ENCODE data around the gene COA7. TPM values are rescaled to one million over a fixed set of nuclear protein-coding genes. Genes with fewer than 3 reads are reported as not detected.

Gene COA7

DNA sequence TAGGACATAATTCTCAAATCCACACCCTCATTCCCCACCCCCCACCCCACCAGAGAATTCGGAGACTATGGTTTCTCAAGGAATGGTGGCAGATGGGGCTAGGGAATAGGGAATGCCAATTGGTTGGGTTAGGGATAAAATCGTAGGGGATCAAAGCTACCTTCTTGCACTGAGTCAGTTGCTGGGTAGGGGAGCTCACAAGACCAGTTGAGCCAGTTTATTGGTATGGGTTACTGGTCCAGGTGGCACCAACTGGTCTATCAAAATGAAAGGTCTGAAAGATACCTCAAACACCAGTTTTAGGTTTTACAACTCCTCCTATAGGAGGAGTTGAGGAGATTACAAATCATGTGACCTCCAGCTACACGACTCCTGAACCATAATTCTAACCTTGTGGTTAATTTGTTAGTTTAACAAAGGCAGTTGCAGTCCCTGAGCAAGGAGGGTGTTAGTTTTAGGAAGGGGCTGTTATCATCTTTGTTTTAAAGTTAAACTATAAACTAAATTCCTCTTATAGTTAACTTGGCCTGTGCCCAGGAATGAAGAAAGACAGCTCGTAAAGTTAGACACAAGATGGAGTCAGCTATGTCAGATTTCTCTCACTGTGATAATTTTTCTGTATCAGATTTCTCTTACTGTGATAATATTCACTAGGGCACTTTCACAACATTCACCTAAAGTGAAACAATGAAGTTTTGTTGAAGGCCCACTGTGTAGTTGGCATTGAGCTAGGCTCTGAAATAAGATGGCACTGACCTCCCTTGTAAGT lies 62.6 kb downstream of the COA7 start:
- no peak for DNase-seq
- H3K79me1 ChIP-seq (replicated peaks; ENCODE audit: low read length, poor library complexity, severe bottlenecking) = no peaks in the 10 kb centered on the region
- H3K9ac ChIP-seq (ENCODE audit: low read length) = no peak overlapping the region
- H2BK12ac ChIP-seq (ENCODE audit: low read length in 2 of 2) = no peak overlapping the region
- no peak overlapping the region for H2BK15ac ChIP-seq (ENCODE audit: low read depth, poor library complexity, severe bottlenecking)
- no peak overlapping the region for H2AFZ ChIP-seq (ENCODE audit: low read depth, low read length)
- H3K4me1 ChIP-seq (ENCODE audit: control insufficient read depth, insufficient read depth, low read depth, low read length) = peaks cover 16% of the 10 kb centered on the region
- no peak overlapping the region for H3K4ac ChIP-seq (ENCODE audit: low read depth in 1 of 2, low read length in 2 of 2)
- H4K91ac ChIP-seq (ENCODE audit: low read length) = no peak overlapping the region
- no peak overlapping the region for H4K8ac ChIP-seq (ENCODE audit: low read length)
- H3K9me3 ChIP-seq (ENCODE audit: control insufficient read depth, low read length) = no peaks in the 10 kb centered on the region
- 90% methylated on average over 1 of the region's 4 CpGs for WGBS
- H3K18ac ChIP-seq (ENCODE audit: low read depth in 1 of 2, low read length in 2 of 2) = no peak overlapping the region
- H3K27ac ChIP-seq (ENCODE audit: low read length, poor library complexity, severe bottlenecking) = no peak overlapping the region
- no peak overlapping the region for H2BK120ac ChIP-seq (ENCODE audit: low read depth, low read length)
- H3K36me3 ChIP-seq (ENCODE audit: control insufficient read depth in 1 of 2, insufficient read depth in 2 of 2, low read depth in 1 of 2, low read length in 2 of 2) = no peaks in the 10 kb centered on the region
- H3K23ac ChIP-seq (ENCODE audit: low read length in 2 of 2) = no peak overlapping the region
- H3K27me3 ChIP-seq (ENCODE audit: control insufficient read depth in 1 of 2, insufficient read depth in 1 of 2, low read length in 2 of 2) = peaks cover 29 to 70% of the 10 kb centered on the region in 2 experiments
- no peak overlapping the region for H3K4me3 ChIP-seq (ENCODE audit: insufficient read depth in 1 of 2, low read depth in 1 of 2, low read length in 2 of 2)
- H3K14ac ChIP-seq (ENCODE audit: low read length in 2 of 2) = no peak overlapping the region
- H2BK5ac ChIP-seq (ENCODE audit: low read depth, low read length, poor library complexity, severe bottlenecking) = no peak overlapping the region
- no peak overlapping the region for H2AK5ac ChIP-seq (ENCODE audit: low read length, severe bottlenecking)
- H3K4me2 ChIP-seq (ENCODE audit: low read length, poor library complexity, severe bottlenecking) = no peak overlapping the region

Small RNA genes lying within 50 kb of the gene (small RNA-seq; reads per million reads assigned to genes)
- not detected for gene RN7SL62P (ENCODE audit: low read depth)
